ENCODE results near the gene F5.

Gene F5

GRCh38 chr1:169586395-169587255, at the start of gene F5:
F5 (minus strand) TSS chr1:169586481; CDS start chr1:169586386, 95 bp downstream.
- H3K27ac ChIP-seq (ENCODE audit: low read length), result no peak within 1 kb of the TSS
- no peak within 1 kb of the TSS for H3K9ac ChIP-seq (ENCODE audit: low read depth, low read length)
- peak within 1 kb of the TSS; percentile 38; the same call in 1 of the 2 replicates for H3K4me3 ChIP-seq (ENCODE audit: low read length)

DNA sequence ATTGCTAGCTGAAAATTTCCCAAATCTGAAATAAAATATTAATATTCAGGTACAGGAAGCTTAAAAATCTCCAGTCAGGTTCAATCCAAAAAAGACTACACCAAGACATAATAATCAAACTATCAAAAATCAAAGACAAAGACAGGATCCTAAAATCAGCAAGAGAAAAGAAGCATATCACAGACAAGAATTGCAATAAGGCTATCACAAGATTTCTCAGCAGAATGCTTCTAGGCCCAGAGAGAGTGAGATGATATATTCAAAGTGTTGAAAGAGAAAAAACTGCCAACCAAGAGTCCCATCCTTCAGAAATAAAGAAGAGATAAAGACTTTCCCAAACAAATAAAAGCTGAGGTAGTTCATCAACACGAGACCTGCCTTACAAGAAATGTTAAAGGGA, 48.6 kb upstream of the F5 start:
- no peak overlapping the region for H3K9ac ChIP-seq (ENCODE audit: low read depth, low read length)
- no peaks in the 10 kb centered on the region for H3K27me3 ChIP-seq (ENCODE audit: insufficient read depth, low read length)
- H3K4me1 ChIP-seq (ENCODE audit: insufficient read depth, low read length), result no peaks in the 10 kb centered on the region
- H3K9me3 ChIP-seq (ENCODE audit: insufficient read depth, low read depth, low read length), result peaks cover 4% of the 10 kb centered on the region
- H3K36me3 ChIP-seq (ENCODE audit: insufficient read depth, low read depth, low read length), result no peaks in the 10 kb centered on the region
- H3K4me3 ChIP-seq (ENCODE audit: low read length), result no peak overlapping the region
- H3K27ac ChIP-seq (ENCODE audit: low read length), result no peak overlapping the region

More at GRCh38 chr1:169586395-169587255, at the start of gene F5:
- Histone ChIP-seq H3K27me3 (ENCODE audit: insufficient read depth, low read length) (peaks cover 11% of the 10 kb centered on the region), H3K4me1 (ENCODE audit: insufficient read depth, low read length) (no peaks in the 10 kb centered on the region), H3K9me3 (ENCODE audit: insufficient read depth, low read depth, low read length) (no peaks in the 10 kb centered on the region), H3K36me3 (ENCODE audit: insufficient read depth, low read depth, low read length) (no peaks in the 10 kb centered on the region)

- no peak overlapping the region for H3K4me3 ChIP-seq (ENCODE audit: low read length)
- H3K9me3 ChIP-seq (ENCODE audit: insufficient read depth, low read depth, low read length), result peaks cover 4% of the 10 kb centered on the region
- H3K4me1 ChIP-seq (ENCODE audit: insufficient read depth, low read length), result no peaks in the 10 kb centered on the region
- no peaks in the 10 kb centered on the region for H3K36me3 ChIP-seq (ENCODE audit: insufficient read depth, low read depth, low read length)
- no peak overlapping the region for H3K9ac ChIP-seq (ENCODE audit: low read depth, low read length)
- no peaks in the 10 kb centered on the region for H3K27me3 ChIP-seq (ENCODE audit: insufficient read depth, low read length)
- H3K27ac ChIP-seq (ENCODE audit: low read length), result no peak overlapping the region
Measured at GRCh38 chr1:169634145-169634544, 47.9 kb upstream of the F5 start.

DNA sequence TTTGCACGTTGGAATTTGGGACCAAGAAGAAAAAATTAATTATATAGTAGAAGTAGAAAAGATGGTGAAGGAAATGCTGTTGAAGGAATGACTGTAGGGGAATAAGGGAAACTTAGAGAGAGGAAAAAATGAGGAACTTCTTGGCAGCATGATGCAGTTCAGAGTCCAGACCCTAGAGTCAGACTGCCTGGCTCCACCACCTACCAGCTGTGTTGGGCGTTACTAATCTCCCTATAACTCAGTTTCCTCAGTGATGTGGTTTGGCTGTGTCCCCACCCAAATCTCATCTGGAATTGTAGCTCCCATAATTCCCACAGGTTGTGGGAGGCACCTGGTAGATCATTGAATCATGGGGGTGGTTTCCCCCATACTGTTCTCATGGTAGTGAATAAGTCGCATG, 45.0 kb upstream of the F5 start:
- Histone ChIP-seq H3K36me3 (ENCODE audit: insufficient read depth, low read depth, low read length) (no peaks in the 10 kb centered on the region), H3K9me3 (ENCODE audit: insufficient read depth, low read depth, low read length) (peaks cover 4% of the 10 kb centered on the region), H3K4me3 (ENCODE audit: low read length) (no peak overlapping the region), H3K4me1 (ENCODE audit: insufficient read depth, low read length) (no peaks in the 10 kb centered on the region), H3K27me3 (ENCODE audit: insufficient read depth, low read length) (no peaks in the 10 kb centered on the region), H3K27ac (ENCODE audit: low read length) (no peak overlapping the region), H3K9ac (ENCODE audit: low read depth, low read length) (no peak overlapping the region)

DNA sequence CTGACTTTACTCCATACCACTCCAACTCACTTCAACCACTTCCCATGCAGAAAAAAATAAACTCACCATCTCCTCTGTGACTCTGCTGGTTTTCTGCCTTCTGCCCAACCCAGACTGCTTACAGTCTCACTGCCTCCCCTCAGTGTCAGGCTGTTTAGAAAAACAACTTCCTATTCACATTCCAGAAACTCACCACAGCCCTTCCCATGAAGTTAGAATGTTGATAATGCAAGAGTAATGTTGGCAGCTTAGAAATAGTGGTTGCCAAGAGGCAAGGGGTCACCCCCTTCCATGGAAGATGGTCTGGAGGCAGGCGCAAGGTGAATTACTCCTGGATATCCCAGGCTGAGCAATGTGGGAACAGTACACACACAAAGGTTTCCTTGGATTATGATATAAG, 43.7 kb upstream of the F5 start, which contains the start of gene SELP:
SELP (minus strand) TSS at position 119 of the 400 bp plus-strand sequence; CDS start at position 69, 50 bp downstream.
- H3K4me1 ChIP-seq (ENCODE audit: insufficient read depth, low read length), result no peaks in the 10 kb centered on the region
- H3K4me3 ChIP-seq (ENCODE audit: low read length), result no peak within 1 kb of the TSS
- peaks cover 4% of the 10 kb centered on the region; the same call in 1 of the 2 replicates for H3K9me3 ChIP-seq (ENCODE audit: insufficient read depth, low read depth, low read length)
- no peaks in the 10 kb centered on the region for H3K36me3 ChIP-seq (ENCODE audit: insufficient read depth, low read depth, low read length)
- no peaks in the 10 kb centered on the region for H3K27me3 ChIP-seq (ENCODE audit: insufficient read depth, low read length)
- H3K9ac ChIP-seq (ENCODE audit: low read depth, low read length), result no peak within 1 kb of the TSS
- H3K27ac ChIP-seq (ENCODE audit: low read length), result no peak within 1 kb of the TSS

DNA sequence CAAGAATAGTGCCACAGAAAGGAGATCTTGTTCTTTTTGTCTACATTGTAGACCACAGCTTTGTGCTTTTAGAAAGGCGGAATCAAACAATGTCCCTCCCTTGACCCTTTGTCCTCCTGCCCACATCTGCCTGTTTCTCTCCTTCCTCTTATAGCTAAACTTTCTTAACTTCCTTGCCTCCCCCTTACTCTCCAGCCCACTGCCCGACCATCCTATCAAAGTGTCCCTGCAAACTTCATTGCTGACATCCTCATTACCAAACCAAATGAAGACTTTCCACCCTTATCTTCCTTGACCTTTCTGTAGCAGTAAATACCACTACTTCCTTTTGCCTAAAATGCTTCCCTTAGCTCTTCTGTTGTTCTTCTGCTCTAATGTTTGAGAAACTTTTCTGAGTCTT, 38.6 kb upstream of the F5 start:
- Histone ChIP-seq H3K4me3 (ENCODE audit: low read length) (no peak overlapping the region), H3K36me3 (ENCODE audit: insufficient read depth, low read depth, low read length) (no peaks in the 10 kb centered on the region), H3K4me1 (ENCODE audit: insufficient read depth, low read length) (no peaks in the 10 kb centered on the region), H3K27me3 (ENCODE audit: insufficient read depth, low read length) (no peaks in the 10 kb centered on the region), H3K9ac (ENCODE audit: low read depth, low read length) (no peak overlapping the region), H3K27ac (ENCODE audit: low read length) (no peak overlapping the region), H3K9me3 (ENCODE audit: insufficient read depth, low read depth, low read length) (no peaks in the 10 kb centered on the region)

DNA sequence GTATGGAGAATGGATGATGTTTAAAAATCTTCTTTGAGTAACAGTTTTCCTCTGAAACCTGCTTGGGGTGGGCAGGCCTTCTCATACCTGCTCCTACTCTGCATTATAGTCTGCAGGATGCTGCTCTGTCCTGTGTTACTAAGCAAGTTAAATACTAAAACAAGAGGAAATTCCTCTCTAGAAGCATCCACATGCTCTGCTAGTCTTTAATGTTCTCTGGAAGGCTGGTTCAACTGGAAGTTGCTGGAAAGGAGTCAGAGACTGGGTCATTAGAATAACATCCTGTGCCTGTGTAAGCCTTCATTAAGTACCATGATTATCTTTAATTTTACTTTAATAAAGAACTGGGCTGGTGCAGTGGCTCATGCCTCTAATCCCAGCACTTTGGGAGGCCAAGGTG, 37.8 kb upstream of the F5 start:
- H3K9me3 ChIP-seq (ENCODE audit: insufficient read depth, low read depth, low read length), result no peaks in the 10 kb centered on the region
- H3K36me3 ChIP-seq (ENCODE audit: insufficient read depth, low read depth, low read length), result no peaks in the 10 kb centered on the region
- H3K4me1 ChIP-seq (ENCODE audit: insufficient read depth, low read length), result no peaks in the 10 kb centered on the region
- no peaks in the 10 kb centered on the region for H3K27me3 ChIP-seq (ENCODE audit: insufficient read depth, low read length)
- no peak overlapping the region for H3K27ac ChIP-seq (ENCODE audit: low read length)
- H3K4me3 ChIP-seq (ENCODE audit: low read length), result no peak overlapping the region
- H3K9ac ChIP-seq (ENCODE audit: low read depth, low read length), result no peak overlapping the region

- H3K4me1 ChIP-seq (ENCODE audit: insufficient read depth, low read length), result no peaks in the 10 kb centered on the region
- H3K27ac ChIP-seq (ENCODE audit: low read length), result no peak overlapping the region
- H3K27me3 ChIP-seq (ENCODE audit: insufficient read depth, low read length), result no peaks in the 10 kb centered on the region
- no peaks in the 10 kb centered on the region for H3K9me3 ChIP-seq (ENCODE audit: insufficient read depth, low read depth, low read length)
- H3K9ac ChIP-seq (ENCODE audit: low read depth, low read length), result no peak overlapping the region
- H3K36me3 ChIP-seq (ENCODE audit: insufficient read depth, low read depth, low read length), result no peaks in the 10 kb centered on the region
- no peak overlapping the region for H3K4me3 ChIP-seq (ENCODE audit: low read length)
Measured at GRCh38 chr1:169623132-169623926, 37.0 kb upstream of the F5 start.

DNA sequence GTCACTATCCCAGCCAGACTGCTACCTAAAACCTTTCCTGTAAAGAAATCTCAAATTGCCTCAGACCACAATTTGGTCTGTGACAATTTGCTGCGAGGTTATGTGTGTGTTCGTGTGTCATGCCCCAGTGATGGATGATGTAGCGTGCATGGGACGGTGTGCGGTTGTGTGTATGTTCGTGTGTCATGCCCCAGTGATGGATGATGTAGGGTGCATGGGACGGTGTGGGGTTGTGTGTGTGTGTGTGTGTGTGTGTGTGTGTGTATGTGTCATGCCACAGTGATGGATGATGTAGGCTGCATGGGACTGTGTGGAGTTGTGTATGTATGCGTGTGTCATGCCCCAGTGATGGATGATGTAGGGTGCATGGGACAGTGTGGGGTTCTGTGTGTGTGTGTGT, 34.3 kb upstream of the F5 start:
- Histone ChIP-seq H3K4me3 (ENCODE audit: low read length) (no peak overlapping the region), H3K9me3 (ENCODE audit: insufficient read depth, low read depth, low read length) (no peaks in the 10 kb centered on the region), H3K9ac (ENCODE audit: low read depth, low read length) (no peak overlapping the region), H3K27me3 (ENCODE audit: insufficient read depth, low read length) (no peaks in the 10 kb centered on the region), H3K36me3 (ENCODE audit: insufficient read depth, low read depth, low read length) (no peaks in the 10 kb centered on the region), H3K27ac (ENCODE audit: low read length) (no peak overlapping the region), H3K4me1 (ENCODE audit: insufficient read depth, low read length) (no peaks in the 10 kb centered on the region)

- Histone ChIP-seq H3K27me3 (ENCODE audit: insufficient read depth, low read length) (no peaks in the 10 kb centered on the region), H3K4me3 (ENCODE audit: low read length) (no peak overlapping the region), H3K27ac (ENCODE audit: low read length) (no peak overlapping the region), H3K4me1 (ENCODE audit: insufficient read depth, low read length) (no peaks in the 10 kb centered on the region), H3K36me3 (ENCODE audit: insufficient read depth, low read depth, low read length) (no peaks in the 10 kb centered on the region), H3K9me3 (ENCODE audit: insufficient read depth, low read depth, low read length) (no peaks in the 10 kb centered on the region), H3K9ac (ENCODE audit: low read depth, low read length) (no peak overlapping the region)
Measured at GRCh38 chr1:169618367-169618766, 32.1 kb upstream of the F5 start.

- Histone ChIP-seq H3K9me3 (ENCODE audit: insufficient read depth, low read depth, low read length) (no peaks in the 10 kb centered on the region), H3K4me3 (ENCODE audit: low read length) (no peak overlapping the region), H3K27ac (ENCODE audit: low read length) (no peak overlapping the region), H3K27me3 (ENCODE audit: insufficient read depth, low read length) (no peaks in the 10 kb centered on the region), H3K9ac (ENCODE audit: low read depth, low read length) (no peak overlapping the region), H3K4me1 (ENCODE audit: insufficient read depth, low read length) (no peaks in the 10 kb centered on the region), H3K36me3 (ENCODE audit: insufficient read depth, low read depth, low read length) (no peaks in the 10 kb centered on the region)
Measured at GRCh38 chr1:169615803-169616202, 29.5 kb upstream of the F5 start.

DNA sequence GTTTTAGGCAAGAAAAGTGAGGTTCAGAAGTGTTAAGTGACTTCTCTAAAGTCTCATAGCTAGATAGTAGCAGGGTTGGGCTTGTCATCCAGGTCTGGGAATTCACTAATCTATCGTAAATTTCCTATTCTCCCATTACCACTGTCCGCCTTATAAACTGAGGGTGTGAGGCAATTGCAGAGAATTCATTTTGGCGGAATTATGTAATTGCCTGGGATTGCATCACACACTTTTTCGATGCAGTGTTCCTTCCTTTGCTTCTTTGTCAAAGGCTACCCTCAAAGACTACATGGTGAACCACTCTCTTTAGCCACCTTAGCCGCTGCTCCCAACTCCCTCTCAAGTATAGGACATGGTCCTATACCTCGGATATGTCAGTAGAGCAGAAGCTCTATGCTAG, 24.6 kb upstream of the F5 start:
- Histone ChIP-seq H3K27me3 (ENCODE audit: insufficient read depth, low read length) (no peaks in the 10 kb centered on the region), H3K9me3 (ENCODE audit: insufficient read depth, low read depth, low read length) (no peaks in the 10 kb centered on the region), H3K27ac (ENCODE audit: low read length) (no peak overlapping the region), H3K4me3 (ENCODE audit: low read length) (no peak overlapping the region), H3K4me1 (ENCODE audit: insufficient read depth, low read length) (no peaks in the 10 kb centered on the region), H3K9ac (ENCODE audit: low read depth, low read length) (no peak overlapping the region), H3K36me3 (ENCODE audit: insufficient read depth, low read depth, low read length) (no peaks in the 10 kb centered on the region)

Data from iPS-20b (cell line).